ENCODE measurements around the gene DCUN1D3.
"Not testable (repeated sequence)": the region's sequence is repeated elsewhere in the genome, so short reads cannot be mapped to it uniquely, and the experiment has no call there.

Gene DCUN1D3

GRCh38 chr16:20900299-20901067 is at the start of gene DCUN1D3, which contains the start of gene LYRM1:
TSS of gene DCUN1D3 (minus strand) at chr16:20900358. CDS start at chr16:20862538, 37,820 bp downstream.
TSS of gene LYRM1 (plus strand) at chr16:20900771. CDS start at chr16:20915556, 14,785 bp downstream.
- intact Hi-C loops (cut with DNase I; ENCODE audit: low total_unique reads): loop anchor here (5.0 to 10.0 kb wide), 2 partner anchors 33 to 1774 kb away; no protein-coding TSS in a partner anchor
- H3K27ac ChIP-seq: peak within 1 kb of the TSS; percentile 96 to 98
- H3K27me3 ChIP-seq: no peaks in the 10 kb centered on the region
- H3K4me3 ChIP-seq: peak within 1 kb of the TSS; percentile 63 to 78
- H3K9me3 ChIP-seq: no peaks in the 10 kb centered on the region
- DNase-seq: peak; percentile 99
- peak in 1 of 2 experiments; percentile 4 for TF ChIP-seq CTCF (IDR thresholded peaks at IDR 0.05)
- peaks cover 0 to 8% (median 7%) of the 10 kb centered on the region in 3 donors for H3K36me3 ChIP-seq
- peaks cover 0 to 79% (median 62%) of the 10 kb centered on the region in 4 donors for H3K4me1 ChIP-seq

- Histone ChIP-seq H3K27me3 (no peaks in the 10 kb centered on the region), H3K27ac (no peak overlapping the region), H3K4me3 (no peak overlapping the region), H3K36me3 (no peaks in the 10 kb centered on the region), H3K4me1 (peaks cover 0 to 11% (median 0%) of the 10 kb centered on the region in 4 donors), H3K9me3 (no peaks in the 10 kb centered on the region)
- TF ChIP-seq CTCF (IDR thresholded peaks at IDR 0.05): no peak
- intact Hi-C loops (cut with DNase I; ENCODE audit: low total_unique reads): no loop called here
- no peak for DNase-seq
Observed at GRCh38 chr16:20949660-20950059, 49.5 kb upstream of the DCUN1D3 start.

GRCh38 chr16:20948444-20948843 is 48.3 kb upstream of the DCUN1D3 start:
- H3K27me3 ChIP-seq: no peaks in the 10 kb centered on the region
- intact Hi-C loops (cut with DNase I; ENCODE audit: low total_unique reads): no loop called here
- peaks cover 0 to 11% (median 0%) of the 10 kb centered on the region in 4 donors for H3K4me1 ChIP-seq
- H3K27ac ChIP-seq: no peak overlapping the region
- DNase-seq: no peak
- no peak overlapping the region for H3K4me3 ChIP-seq
- no peaks in the 10 kb centered on the region for H3K36me3 ChIP-seq
- no peak for TF ChIP-seq CTCF (IDR thresholded peaks at IDR 0.05)
- no peaks in the 10 kb centered on the region for H3K9me3 ChIP-seq

- no peak for DNase-seq
- Histone ChIP-seq H3K27me3 (no peaks in the 10 kb centered on the region), H3K36me3 (no peaks in the 10 kb centered on the region), H3K27ac (no peak overlapping the region), H3K4me3 (no peak overlapping the region), H3K9me3 (no peaks in the 10 kb centered on the region), H3K4me1 (no peaks in the 10 kb centered on the region)
- TF ChIP-seq CTCF (IDR thresholded peaks at IDR 0.05): no peak
- intact Hi-C loops (cut with DNase I; ENCODE audit: low total_unique reads): no loop called here
Observed at GRCh38 chr16:20946015-20946629, 46.0 kb upstream of the DCUN1D3 start.

GRCh38 chr16:20945575-20945875 is 45.4 kb upstream of the DCUN1D3 start:
- intact Hi-C loops (cut with DNase I; ENCODE audit: low total_unique reads); H3K4me3 ChIP-seq; H3K27me3 ChIP-seq; H3K9me3 ChIP-seq; H3K27ac ChIP-seq; H3K36me3 ChIP-seq; H3K4me1 ChIP-seq; DNase-seq: not testable (repeated sequence)

- Histone ChIP-seq H3K36me3 (no peaks in the 10 kb centered on the region), H3K27me3 (no peaks in the 10 kb centered on the region), H3K9me3 (no peaks in the 10 kb centered on the region), H3K4me1 (no peaks in the 10 kb centered on the region), H3K27ac (no peak overlapping the region), H3K4me3 (no peak overlapping the region)
- intact Hi-C loops (cut with DNase I; ENCODE audit: low total_unique reads): no loop called here
- peak in 1 of 2 experiments; percentile 26 for TF ChIP-seq CTCF (IDR thresholded peaks at IDR 0.05)
- no peak for DNase-seq
Observed at GRCh38 chr16:20944861-20945574, 44.9 kb upstream of the DCUN1D3 start.

All from tibial artery (tissue), 4 donors.